Mucosa of stomach (tissue), 1 donor: ENCODE data around the gene RPS16.
"Not testable (repeated sequence)": the region's sequence is repeated elsewhere in the genome, so short reads cannot be mapped to it uniquely, and the experiment has no call there.

ENCODE experiments used
- H3K27me3 ChIP-seq: one replicate; pipeline ENCODE4 v1.7.0; 2013; ENCODE audit warnings: mild to moderate bottlenecking, low read length; ENCODE audit not compliant: control insufficient read depth, insufficient read depth
- H3K36me3 ChIP-seq: one replicate; pipeline ENCODE4 v1.7.0; 2013; ENCODE audit warnings: low read length; ENCODE audit not compliant: control insufficient read depth, insufficient read depth
- H3K4me1 ChIP-seq: one replicate; pipeline ENCODE4 v1.7.0; 2013; ENCODE audit warnings: mild to moderate bottlenecking, low read length; ENCODE audit not compliant: control insufficient read depth, insufficient read depth
- H3K4me3 ChIP-seq: one replicate; pipeline ENCODE4 v1.7.0; 2013; ENCODE audit warnings: low read length
- H3K9ac ChIP-seq: one replicate; pipeline ENCODE4 v1.7.0; 2013; ENCODE audit warnings: mild to moderate bottlenecking, low read length, moderate library complexity
- H3K9me3 ChIP-seq: one replicate; pipeline ENCODE4 v1.7.0; 2013; ENCODE audit warnings: mild to moderate bottlenecking, low read length, moderate library complexity; ENCODE audit not compliant: control insufficient read depth
- donor health status: Pancreatic carcinoma.

RPS16 gene

GRCh38 chr19:39471756-39472536 lies 36.2 kb upstream of the RPS16 start:
- Histone ChIP-seq H3K4me1 (no peaks in the 10 kb centered on the region), H3K9ac (no peak overlapping the region), H3K36me3 (peaks cover 36% of the 10 kb centered on the region), H3K9me3 (no peaks in the 10 kb centered on the region), H3K4me3 (no peak overlapping the region), H3K27me3 (no peaks in the 10 kb centered on the region)

- Histone ChIP-seq H3K27me3 (no peaks in the 10 kb centered on the region), H3K9ac (no peak overlapping the region), H3K9me3 (no peaks in the 10 kb centered on the region), H3K36me3 (peaks cover 36% of the 10 kb centered on the region), H3K4me3 (no peak overlapping the region), H3K4me1 (no peaks in the 10 kb centered on the region)
Measured at GRCh38 chr19:39470724-39471339, 35.1 kb upstream of the RPS16 start.

GRCh38 chr19:39469567-39469966 lies 33.8 kb upstream of the RPS16 start:
- no peaks in the 10 kb centered on the region for H3K27me3 ChIP-seq
- no peak overlapping the region for H3K4me3 ChIP-seq
- H3K9ac ChIP-seq, result no peak overlapping the region
- H3K36me3 ChIP-seq, result peaks cover 46% of the 10 kb centered on the region
- H3K4me1 ChIP-seq, result no peaks in the 10 kb centered on the region
- H3K9me3 ChIP-seq, result no peaks in the 10 kb centered on the region

- H3K27me3 ChIP-seq, result no peaks in the 10 kb centered on the region
- peaks cover 43% of the 10 kb centered on the region for H3K36me3 ChIP-seq
- H3K4me1 ChIP-seq, result no peaks in the 10 kb centered on the region
- H3K9ac ChIP-seq, result no peak overlapping the region
- no peak overlapping the region for H3K4me3 ChIP-seq
- no peaks in the 10 kb centered on the region for H3K9me3 ChIP-seq
Measured at GRCh38 chr19:39469036-39469435, 33.3 kb upstream of the RPS16 start.

- Histone ChIP-seq H3K9me3 (no peaks in the 10 kb centered on the region), H3K27me3 (no peaks in the 10 kb centered on the region), H3K4me1 (no peaks in the 10 kb centered on the region), H3K9ac (no peak overlapping the region), H3K4me3 (no peak overlapping the region), H3K36me3 (peaks cover 43% of the 10 kb centered on the region)
Measured at GRCh38 chr19:39467941-39468340, 32.2 kb upstream of the RPS16 start.

- no peak overlapping the region for H3K9ac ChIP-seq
Measured at GRCh38 chr19:39465956-39466747, 30.4 kb upstream of the RPS16 start.

GRCh38 chr19:39463403-39463802 lies 27.7 kb upstream of the RPS16 start:
- Histone ChIP-seq H3K36me3 (peaks cover 25% of the 10 kb centered on the region), H3K4me3 (no peak overlapping the region), H3K4me1 (no peaks in the 10 kb centered on the region), H3K9ac (no peak overlapping the region), H3K27me3 (no peaks in the 10 kb centered on the region), H3K9me3 (no peaks in the 10 kb centered on the region)

More at GRCh38 chr19:39465956-39466747, 30.4 kb upstream of the RPS16 start:
- Histone ChIP-seq H3K27me3 (no peaks in the 10 kb centered on the region), H3K4me1 (no peaks in the 10 kb centered on the region), H3K36me3 (peaks cover 38% of the 10 kb centered on the region), H3K4me3 (no peak overlapping the region), H3K9me3 (no peaks in the 10 kb centered on the region)

- peaks cover 21% of the 10 kb centered on the region for H3K4me1 ChIP-seq
- not testable (repeated sequence) for H3K36me3 ChIP-seq, H3K9me3 ChIP-seq, H3K9ac ChIP-seq, H3K4me3 ChIP-seq, H3K27me3 ChIP-seq
Measured at GRCh38 chr19:39451257-39451656, 15.5 kb upstream of the RPS16 start.

- H3K4me3 ChIP-seq, result no peak overlapping the region
- peaks cover 23% of the 10 kb centered on the region for H3K4me1 ChIP-seq
- H3K27me3 ChIP-seq, result no peaks in the 10 kb centered on the region
- no peaks in the 10 kb centered on the region for H3K9me3 ChIP-seq
- H3K9ac ChIP-seq, result no peak overlapping the region
- H3K36me3 ChIP-seq, result peaks cover 8% of the 10 kb centered on the region
Measured at GRCh38 chr19:39449116-39449797, 13.5 kb upstream of the RPS16 start.

- Histone ChIP-seq H3K9ac (no peak overlapping the region), H3K36me3 (peaks cover 7% of the 10 kb centered on the region), H3K4me3 (no peak overlapping the region), H3K9me3 (no peaks in the 10 kb centered on the region), H3K27me3 (no peaks in the 10 kb centered on the region), H3K4me1 (peaks cover 23% of the 10 kb centered on the region)
Measured at GRCh38 chr19:39448271-39448670, 12.5 kb upstream of the RPS16 start.

- no peaks in the 10 kb centered on the region for H3K9me3 ChIP-seq
- H3K27me3 ChIP-seq, result no peaks in the 10 kb centered on the region
- H3K36me3 ChIP-seq, result no peaks in the 10 kb centered on the region
- H3K4me1 ChIP-seq, result peaks cover 23% of the 10 kb centered on the region
- H3K4me3 ChIP-seq, result peak overlapping the region; percentile 96
- H3K9ac ChIP-seq, result peak overlapping the region; percentile 98
Measured at GRCh38 chr19:39446365-39447084, 10.8 kb upstream of the RPS16 start.
